Subcutaneous abdominal adipose tissue (tissue), 5 donors: ENCODE measurements around the gene SLC6A13.
A peak's percentile ranks its signal among the peaks of the same experiment; 100 is the strongest.

ENCODE experiments used
- H3K27ac ChIP-seq: one replicate; pipeline ENCODE4 v1.7.0; 2013; ENCODE audit warnings: low read depth, mild to moderate bottlenecking, inconsistent platforms, low read length, moderate library complexity
- H3K27me3 ChIP-seq, 5 donors: one replicate each; pipeline ENCODE4 v1.7.0; 2013; ENCODE audit warnings: low read length in 5 of 5, inconsistent platforms in 1 of 5; ENCODE audit not compliant: control insufficient read depth in 5 of 5, insufficient read depth in 4 of 5
- H3K36me3 ChIP-seq, 5 donors: one replicate each; pipeline ENCODE4 v1.7.0; 2013; ENCODE audit warnings: low read length in 5 of 5; ENCODE audit not compliant: control insufficient read depth in 5 of 5, insufficient read depth in 5 of 5
- H3K4me1 ChIP-seq, 5 donors: one replicate each; pipeline ENCODE4 v1.7.0; 2013; ENCODE audit warnings: low read length in 5 of 5, mild to moderate bottlenecking in 3 of 5, moderate library complexity in 1 of 5; ENCODE audit not compliant: control insufficient read depth in 5 of 5, insufficient read depth in 5 of 5
- H3K4me3 ChIP-seq, 5 donors: one replicate each; pipeline ENCODE4 v1.7.0; 2013; ENCODE audit warnings: low read length in 5 of 5, low read depth in 1 of 5
- H3K9ac ChIP-seq, 5 donors: one replicate each; pipeline ENCODE4 v1.7.0; 2013; ENCODE audit warnings: low read length in 5 of 5, mild to moderate bottlenecking in 4 of 5, moderate library complexity in 3 of 5
- H3K9me3 ChIP-seq, 5 donors: one replicate each; pipeline ENCODE4 v1.7.0; 2013; ENCODE audit warnings: low read length in 5 of 5; ENCODE audit not compliant: control insufficient read depth in 5 of 5
- donor health status: healthy.
- donor health status: healthy.
- donor health status: healthy.
- donor health status: healthy.
- donor health status: healthy.

The SLC6A13 gene

GRCh38 chr12:291153-291723 lies 28.6 kb upstream of the SLC6A13 start:
- Histone ChIP-seq H3K27me3 (no peaks in the 10 kb centered on the region), H3K4me3 (no peak overlapping the region), H3K36me3 (peaks cover 43 to 65% (median 47%) of the 10 kb centered on the region in 5 donors), H3K9ac (no peak overlapping the region), H3K4me1 (peaks cover 0 to 3% (median 0%) of the 10 kb centered on the region in 5 donors), H3K27ac (no peak overlapping the region), H3K9me3 (no peaks in the 10 kb centered on the region)

GRCh38 chr12:288687-289086 lies 26.1 kb upstream of the SLC6A13 start:
- H3K36me3 ChIP-seq = peaks cover 40 to 55% (median 43%) of the 10 kb centered on the region in 5 donors
- H3K27me3 ChIP-seq = no peaks in the 10 kb centered on the region
- peak overlapping the region in 1 of 5 donors; percentile 58 for H3K9ac ChIP-seq
- H3K9me3 ChIP-seq = no peaks in the 10 kb centered on the region
- peaks cover 0 to 3% (median 0%) of the 10 kb centered on the region in 5 donors for H3K4me1 ChIP-seq
- no peak overlapping the region for H3K4me3 ChIP-seq
- H3K27ac ChIP-seq = no peak overlapping the region

- H3K27me3 ChIP-seq = no peaks in the 10 kb centered on the region
- H3K36me3 ChIP-seq = peaks cover 33 to 49% (median 38%) of the 10 kb centered on the region in 5 donors
- H3K27ac ChIP-seq = no peak overlapping the region
Measured at GRCh38 chr12:286531-287300, 24.1 kb upstream of the SLC6A13 start.

GRCh38 chr12:278046-278445 lies 15.4 kb upstream of the SLC6A13 start:
- Histone ChIP-seq H3K9ac (no peak overlapping the region), H3K27ac (no peak overlapping the region), H3K36me3 (peaks cover 7 to 13% (median 10%) of the 10 kb centered on the region in 5 donors), H3K4me1 (peaks cover 0 to 3% (median under 1%) of the 10 kb centered on the region in 5 donors), H3K4me3 (no peak overlapping the region), H3K9me3 (no peaks in the 10 kb centered on the region), H3K27me3 (no peaks in the 10 kb centered on the region)

More at GRCh38 chr12:286531-287300, 24.1 kb upstream of the SLC6A13 start:
- Histone ChIP-seq H3K4me1 (peaks cover 0 to 3% (median 0%) of the 10 kb centered on the region in 5 donors), H3K4me3 (no peak overlapping the region), H3K9ac (no peak overlapping the region), H3K9me3 (no peaks in the 10 kb centered on the region)

GRCh38 chr12:275812-276211 lies 13.2 kb upstream of the SLC6A13 start:
- H3K4me3 ChIP-seq = no peak overlapping the region
- H3K9ac ChIP-seq = no peak overlapping the region
- no peaks in the 10 kb centered on the region for H3K9me3 ChIP-seq
- H3K36me3 ChIP-seq = peaks cover 0 to 3% (median 0%) of the 10 kb centered on the region in 5 donors
- no peak overlapping the region for H3K27ac ChIP-seq
- H3K4me1 ChIP-seq = peaks cover 0 to 18% (median 5%) of the 10 kb centered on the region in 5 donors
- H3K27me3 ChIP-seq = no peaks in the 10 kb centered on the region

GRCh38 chr12:273382-273781 lies 10.7 kb upstream of the SLC6A13 start:
- Histone ChIP-seq H3K4me1 (peaks cover 0 to 18% (median 5%) of the 10 kb centered on the region in 5 donors), H3K27me3 (no peaks in the 10 kb centered on the region), H3K36me3 (no peaks in the 10 kb centered on the region), H3K4me3 (no peak overlapping the region), H3K9ac (no peak overlapping the region), H3K27ac (no peak overlapping the region), H3K9me3 (no peaks in the 10 kb centered on the region)

GRCh38 chr12:272942-273341 lies 10.3 kb upstream of the SLC6A13 start:
- Histone ChIP-seq H3K9me3 (no peaks in the 10 kb centered on the region), H3K27me3 (no peaks in the 10 kb centered on the region), H3K4me1 (peaks cover 0 to 20% (median 6%) of the 10 kb centered on the region in 5 donors), H3K9ac (no peak overlapping the region), H3K27ac (no peak overlapping the region), H3K4me3 (no peak overlapping the region), H3K36me3 (no peaks in the 10 kb centered on the region)

GRCh38 chr12:271161-271560 lies 8.5 kb upstream of the SLC6A13 start:
- Histone ChIP-seq H3K27ac (no peak overlapping the region), H3K4me3 (no peak overlapping the region), H3K36me3 (no peaks in the 10 kb centered on the region), H3K9me3 (no peaks in the 10 kb centered on the region), H3K27me3 (no peaks in the 10 kb centered on the region), H3K9ac (no peak overlapping the region), H3K4me1 (peaks cover 0 to 32% (median 10%) of the 10 kb centered on the region in 5 donors)

- no peak overlapping the region for H3K9ac ChIP-seq
- H3K27me3 ChIP-seq = no peaks in the 10 kb centered on the region
- H3K4me1 ChIP-seq = peaks cover 0 to 32% (median 10%) of the 10 kb centered on the region in 5 donors
- no peak overlapping the region for H3K4me3 ChIP-seq
- H3K27ac ChIP-seq = no peak overlapping the region
- H3K36me3 ChIP-seq = no peaks in the 10 kb centered on the region
- H3K9me3 ChIP-seq = no peaks in the 10 kb centered on the region
Measured at GRCh38 chr12:269191-269590, 6.6 kb upstream of the SLC6A13 start.

GRCh38 chr12:268483-268840 lies 5.8 kb upstream of the SLC6A13 start:
- Histone ChIP-seq H3K36me3 (no peaks in the 10 kb centered on the region), H3K27ac (no peak overlapping the region), H3K9me3 (no peaks in the 10 kb centered on the region), H3K4me3 (no peak overlapping the region), H3K9ac (no peak overlapping the region), H3K4me1 (peaks cover 0 to 32% (median 8%) of the 10 kb centered on the region in 5 donors), H3K27me3 (peaks cover 0 to 3% (median 0%) of the 10 kb centered on the region in 5 donors)
